HG03175 (cell line): ENCODE measurements around the gene ADH6.
"Not testable (repeated sequence)": the region's sequence is repeated elsewhere in the genome, so short reads cannot be mapped to it uniquely, and the experiment has no call there.

Experiments
- ATAC-seq: cut with Tn5 transposase; IDR thresholded peaks from one replicate; pipeline ENCODE4 v1.9.1; 2021; ENCODE audit warnings: mild to moderate bottlenecking, moderate library complexity; ENCODE audit not compliant: unreplicated experiment

Gene ADH6

DNA sequence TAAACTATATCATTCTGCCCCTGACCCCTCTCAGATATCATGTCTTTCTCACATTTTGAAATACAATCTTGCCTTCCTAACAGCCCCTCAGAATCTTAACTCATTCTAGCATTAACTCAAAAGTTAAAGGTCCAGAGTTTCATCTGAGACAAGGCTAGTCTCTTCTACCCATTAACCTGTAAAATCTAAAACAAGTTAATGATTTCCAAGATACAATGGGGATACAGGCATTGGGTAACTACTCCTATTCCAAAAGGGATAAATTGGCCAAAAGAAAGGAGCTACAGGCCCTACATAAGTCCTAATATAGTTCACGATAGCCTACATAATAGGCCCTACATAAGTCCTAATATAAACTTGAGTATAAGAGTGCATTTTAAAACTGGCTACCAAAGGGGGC is 18.9 kb downstream of the ADH6 start:
- ATAC-seq: no peak

DNA sequence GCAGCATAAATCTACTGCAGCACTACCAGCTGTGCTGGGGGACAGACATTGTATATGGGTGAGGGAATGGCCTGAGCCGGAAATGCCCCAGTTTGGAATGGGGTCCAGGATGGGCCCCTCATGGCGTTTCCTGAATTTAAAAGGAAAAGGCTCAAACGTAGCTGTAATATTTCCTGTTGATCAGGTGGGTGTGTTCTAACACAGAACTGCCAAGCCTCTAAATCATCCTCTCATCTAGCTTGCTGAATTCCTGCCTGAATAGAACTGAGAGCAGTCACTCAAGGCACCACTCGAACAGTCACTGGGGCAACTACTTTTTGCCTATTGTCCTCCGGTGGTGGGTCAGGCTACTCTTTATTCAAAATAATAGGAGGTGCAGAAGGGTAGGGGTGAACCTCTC is 28.7 kb downstream of the ADH6 start:
- no peak for ATAC-seq

DNA sequence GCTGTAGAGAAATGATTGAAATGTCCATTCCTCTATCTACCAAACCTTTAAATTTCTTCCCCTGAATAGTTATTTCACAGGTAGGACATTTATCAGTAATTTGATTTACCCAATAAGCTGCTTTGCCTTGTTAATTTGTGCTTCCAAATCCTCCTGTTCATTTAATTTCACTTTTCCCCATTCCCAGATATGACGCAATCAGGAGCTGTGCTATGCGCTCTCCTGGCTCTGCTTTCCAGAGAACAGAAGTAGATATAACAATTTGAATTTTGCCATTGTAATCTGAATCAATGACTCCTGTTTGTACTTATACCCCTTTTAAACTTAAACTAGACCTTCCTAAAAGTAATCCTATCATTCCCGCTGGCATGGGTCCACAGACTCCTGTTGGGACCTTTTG is 29.1 kb downstream of the ADH6 start:
- ATAC-seq: not testable (repeated sequence)

DNA sequence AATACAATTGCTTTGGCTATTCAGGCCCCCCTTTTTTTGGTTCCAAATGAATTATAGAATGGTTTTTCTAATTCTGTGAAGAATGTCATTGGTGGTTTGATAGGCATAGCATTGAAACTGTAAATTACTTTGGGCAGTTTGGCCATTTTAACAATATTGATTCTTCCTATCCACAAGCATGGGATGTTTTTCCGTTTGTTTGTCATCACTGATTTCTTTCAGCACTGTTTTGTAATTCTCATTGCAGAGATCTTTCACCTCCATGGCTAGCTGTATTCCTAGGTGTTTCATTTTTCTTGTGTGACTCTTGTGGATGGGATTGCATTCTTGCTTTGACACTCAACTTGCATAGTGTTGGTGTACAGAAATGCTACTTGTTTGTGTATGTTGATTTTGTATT is 33.0 kb downstream of the ADH6 start:
- ATAC-seq: no peak

DNA sequence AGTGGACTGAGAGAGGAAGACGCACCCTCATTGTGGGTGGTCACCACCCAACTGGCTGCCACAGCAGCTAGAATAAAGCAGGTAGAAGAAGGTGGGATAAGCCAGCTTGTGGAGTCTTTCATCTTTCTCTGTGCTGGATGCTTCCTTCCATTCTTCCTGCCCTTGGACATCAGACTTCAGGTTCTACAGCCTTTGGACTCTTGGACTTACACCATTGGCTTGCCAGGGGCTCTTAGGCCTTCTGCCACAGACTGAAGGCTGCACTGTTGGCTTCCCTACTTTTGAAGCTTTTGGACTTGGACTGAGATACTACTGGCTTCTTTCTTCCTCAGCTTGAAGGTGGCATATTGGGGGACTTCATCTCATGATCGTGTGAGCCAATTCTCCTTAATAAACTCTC is 33.5 kb downstream of the ADH6 start:
- ATAC-seq: no peak

DNA sequence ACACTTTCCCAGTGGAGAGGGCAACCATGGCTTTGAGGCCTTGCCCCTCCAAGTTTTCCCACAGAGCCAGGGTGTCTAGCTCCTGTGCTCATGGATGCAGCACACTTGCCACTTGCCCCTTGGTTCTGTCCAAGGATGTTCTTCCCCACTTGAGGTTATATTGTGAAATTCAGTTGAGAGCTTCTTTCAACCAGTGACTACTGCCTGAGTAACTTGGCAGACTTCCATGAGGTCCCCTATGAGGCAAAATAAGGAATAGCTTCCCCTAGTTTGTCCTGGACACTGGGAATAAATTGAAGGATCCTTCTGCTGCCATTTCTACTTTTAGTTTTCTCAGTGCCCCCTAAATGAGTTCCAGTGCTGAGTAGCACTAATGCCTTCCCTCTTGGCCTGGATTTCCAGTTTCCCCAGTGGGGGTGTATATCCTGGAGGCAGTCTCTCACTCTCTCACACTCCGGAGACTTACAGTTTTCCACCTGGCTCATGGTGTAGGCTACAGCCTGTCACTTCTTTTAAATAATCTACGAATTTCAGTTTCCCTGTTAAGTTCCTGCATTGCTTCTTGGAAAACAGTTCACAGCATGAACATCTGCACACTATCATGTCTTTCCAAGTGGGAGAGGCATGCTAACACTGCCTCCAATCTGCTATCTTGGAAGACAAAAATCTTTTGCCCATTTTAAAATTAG is 38.5 kb downstream of the ADH6 start:
- no peak for ATAC-seq

DNA sequence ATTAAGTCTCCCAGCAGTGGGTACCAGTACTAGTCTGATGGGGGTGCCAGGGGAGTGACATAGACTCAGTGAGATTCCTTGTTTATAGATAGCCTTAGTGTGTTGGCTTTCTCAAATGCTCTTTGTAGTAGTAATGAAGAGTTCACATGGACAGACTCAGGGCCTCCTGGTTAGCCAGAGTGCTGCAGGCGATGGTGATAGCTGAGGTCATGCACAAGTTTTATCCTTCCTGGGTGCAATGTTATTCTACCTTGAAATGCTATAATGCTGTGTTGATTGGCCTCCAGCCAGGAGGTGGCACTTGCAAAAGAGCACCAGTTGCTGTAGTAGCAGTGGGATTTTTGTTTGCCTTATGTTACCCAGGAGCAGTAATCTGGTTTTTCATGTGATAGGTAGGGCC is 39.4 kb downstream of the ADH6 start:
- no peak for ATAC-seq

DNA sequence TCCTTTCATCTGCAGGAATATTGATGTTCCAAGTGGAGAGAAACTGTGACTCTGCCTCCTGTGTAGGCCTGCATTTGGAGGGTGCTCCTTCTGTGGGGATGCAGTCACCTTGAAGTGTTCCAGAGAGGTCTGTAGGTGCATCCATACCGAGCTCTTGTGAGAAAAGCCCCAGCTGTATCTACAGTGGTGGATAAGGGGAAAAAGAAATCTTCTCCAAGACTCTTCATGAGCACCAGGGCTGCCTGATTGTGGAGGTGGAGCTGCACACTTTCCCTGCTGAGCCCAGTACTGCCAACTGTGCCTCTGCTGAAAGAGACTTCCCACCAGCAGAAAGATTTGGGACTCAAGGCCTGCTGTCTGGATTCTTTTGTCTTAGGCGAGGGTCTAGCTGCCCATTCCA is 39.9 kb downstream of the ADH6 start:
- no peak for ATAC-seq

DNA sequence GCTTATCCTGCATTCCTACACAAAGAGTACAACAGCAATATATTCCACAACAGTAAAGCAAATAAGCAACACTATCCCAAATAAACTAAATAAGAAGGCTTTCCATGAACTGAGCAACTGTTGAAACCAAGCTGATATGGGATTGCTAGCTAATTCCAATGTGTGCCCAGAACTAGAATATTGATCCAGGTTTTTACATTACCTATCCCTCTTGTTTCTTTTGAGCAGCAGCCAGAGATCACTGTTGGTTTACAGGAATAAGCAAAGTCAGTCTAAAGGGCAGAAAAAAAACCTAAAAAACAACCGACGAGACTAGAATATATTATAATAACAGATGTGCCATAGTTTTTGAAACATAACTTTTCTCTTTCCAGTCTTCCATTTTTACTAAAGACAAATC is 52.5 kb downstream of the ADH6 start:
- ATAC-seq: no peak

DNA sequence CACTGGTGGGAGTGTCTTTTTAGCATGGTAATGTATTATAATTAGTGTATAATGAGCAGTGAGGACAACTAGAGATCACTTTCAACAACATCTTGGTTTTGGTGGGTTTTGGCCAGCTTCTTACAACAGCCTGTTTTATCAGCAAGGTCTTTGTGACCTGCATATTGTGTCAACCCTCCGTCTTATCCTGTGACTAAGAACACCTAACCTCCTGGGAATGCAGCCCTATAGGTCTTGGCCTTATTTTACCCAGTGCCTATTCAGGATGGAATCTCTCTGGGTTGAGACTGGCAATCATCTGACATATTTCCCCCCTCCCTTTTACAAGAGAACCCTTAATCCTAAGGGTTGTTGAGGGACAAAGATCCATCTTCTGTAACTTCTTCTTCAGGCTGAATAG is 53.1 kb downstream of the ADH6 start:
- no peak for ATAC-seq

DNA sequence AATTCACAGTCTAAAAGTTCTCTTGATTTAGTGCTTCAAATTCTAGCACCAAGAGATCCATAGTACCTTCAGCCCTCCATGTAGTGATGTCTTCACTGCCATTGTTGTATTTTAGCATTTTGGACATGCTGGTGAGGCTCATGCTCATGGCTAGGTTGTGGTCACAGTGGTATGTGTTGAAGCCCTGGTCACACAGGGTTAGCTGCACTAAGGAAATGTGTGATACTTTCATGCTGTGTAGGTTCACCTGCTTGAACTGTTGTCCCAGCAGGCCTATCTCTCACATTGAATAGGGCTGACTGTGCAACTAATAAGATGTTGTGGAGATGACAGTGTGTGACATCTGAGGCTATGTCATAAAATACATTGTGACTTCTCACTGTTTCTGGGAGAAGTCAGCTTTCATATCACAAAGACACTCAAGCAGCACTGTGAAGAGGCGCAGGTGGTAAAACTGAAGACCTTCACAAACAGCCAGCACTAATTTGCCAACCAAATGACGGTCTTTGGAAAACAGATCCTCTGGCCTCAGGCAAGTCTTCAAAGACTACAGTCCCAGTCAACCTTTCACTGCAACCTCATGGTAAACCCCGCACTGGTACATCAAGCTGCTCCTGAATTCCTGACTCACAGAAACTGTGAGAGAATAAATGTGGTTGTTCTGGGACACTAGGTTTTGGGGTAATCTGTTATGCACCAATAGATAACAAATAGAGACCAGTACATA is 57.5 kb downstream of the ADH6 start:
- no peak for ATAC-seq

DNA sequence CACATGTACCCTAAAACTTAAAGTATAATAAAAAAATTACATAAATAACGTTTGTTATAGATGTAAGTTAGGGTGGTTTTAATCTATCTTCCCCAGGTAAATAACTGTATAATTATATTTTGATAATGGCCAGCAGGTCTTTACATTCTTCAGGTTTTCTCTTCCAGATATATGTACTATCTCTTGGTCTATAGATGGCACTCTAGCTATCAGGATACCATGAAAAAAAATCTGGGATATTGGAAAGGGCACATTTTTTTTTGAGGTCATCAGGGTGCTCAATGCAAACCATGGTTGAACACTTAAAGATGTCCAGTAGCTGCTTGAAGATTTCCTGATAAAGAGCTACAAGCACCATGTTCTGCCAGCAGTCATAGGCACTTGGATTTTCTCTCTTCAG is 59.3 kb downstream of the ADH6 start:
- ATAC-seq: no peak

DNA sequence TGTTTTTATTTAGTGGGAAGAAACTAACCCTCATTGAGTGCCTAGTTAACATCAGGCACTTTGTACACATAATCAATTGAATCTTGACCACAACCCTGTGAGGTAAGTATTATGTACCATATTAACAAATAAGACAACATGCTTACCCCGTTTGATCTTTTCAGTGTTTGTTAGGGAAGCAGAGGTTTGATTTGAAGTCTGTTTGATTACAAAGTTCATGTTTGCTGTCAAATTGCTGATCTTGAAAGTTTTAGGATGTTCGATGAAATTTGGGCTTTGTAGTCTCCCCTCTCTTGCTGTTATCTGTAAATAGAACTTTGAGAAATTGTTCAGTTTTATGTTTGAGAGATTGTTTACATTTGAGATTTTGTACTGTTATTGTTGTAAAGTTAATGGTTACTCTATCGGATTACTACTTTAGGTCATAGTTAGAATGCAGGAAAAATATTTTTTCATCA is 61.5 kb downstream of the ADH6 start:
- no peak for ATAC-seq

DNA sequence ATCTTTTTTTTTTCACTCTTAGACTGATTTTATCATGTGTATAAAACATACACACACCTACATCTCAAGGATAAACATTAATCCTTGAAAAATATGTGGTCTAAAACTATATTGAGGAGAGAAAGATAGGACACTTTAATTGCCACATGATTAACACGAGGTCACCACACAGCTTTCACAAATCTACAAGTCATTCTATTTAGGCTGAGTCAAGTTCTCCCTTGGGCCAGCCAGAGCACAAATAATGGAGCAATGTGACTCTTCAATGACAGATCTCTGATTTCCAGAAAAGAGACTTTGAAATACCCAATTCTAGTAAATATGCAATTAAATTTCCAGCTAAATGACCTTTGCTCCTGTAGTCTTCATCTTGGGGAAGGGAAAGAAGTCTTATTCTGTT is 62.1 kb downstream of the ADH6 start:
- ATAC-seq: no peak

DNA sequence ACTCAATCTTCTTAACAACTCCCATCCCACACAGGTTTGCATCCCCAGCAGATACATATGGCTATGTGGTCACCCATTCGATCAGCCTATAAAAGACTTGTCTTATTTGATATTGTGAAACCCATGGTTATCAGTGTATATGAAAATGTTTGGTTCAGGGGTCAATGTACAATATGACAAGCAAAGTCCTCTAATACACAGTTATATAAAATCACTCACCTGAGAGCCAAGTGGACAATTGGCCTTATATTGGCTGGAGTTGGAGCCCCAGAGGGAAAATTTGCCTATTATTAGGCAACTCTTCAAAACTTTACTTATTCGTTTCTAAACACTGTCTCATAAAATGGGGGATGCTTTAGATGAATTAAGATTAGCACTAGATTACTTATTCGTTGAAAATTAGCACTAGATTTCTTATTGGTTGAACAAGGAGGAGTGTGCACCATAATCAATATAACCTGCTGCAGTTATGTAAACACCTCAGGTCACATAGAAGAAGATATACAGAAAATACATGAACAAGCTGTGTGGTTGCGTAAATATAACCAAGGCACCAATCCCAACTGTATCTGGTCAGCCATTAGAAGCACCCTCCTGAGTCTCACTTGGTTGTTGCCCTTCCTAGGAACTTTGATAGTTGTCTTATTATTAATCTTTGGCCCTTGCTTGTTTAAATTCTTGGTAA is 64.2 kb downstream of the ADH6 start:
- ATAC-seq: no peak
